ENCODE results near the gene EFR3B.
"Not testable (repeated sequence)": the region's sequence is repeated elsewhere in the genome, so short reads cannot be mapped to it uniquely, and the experiment has no call there.

EFR3B gene

DNA sequence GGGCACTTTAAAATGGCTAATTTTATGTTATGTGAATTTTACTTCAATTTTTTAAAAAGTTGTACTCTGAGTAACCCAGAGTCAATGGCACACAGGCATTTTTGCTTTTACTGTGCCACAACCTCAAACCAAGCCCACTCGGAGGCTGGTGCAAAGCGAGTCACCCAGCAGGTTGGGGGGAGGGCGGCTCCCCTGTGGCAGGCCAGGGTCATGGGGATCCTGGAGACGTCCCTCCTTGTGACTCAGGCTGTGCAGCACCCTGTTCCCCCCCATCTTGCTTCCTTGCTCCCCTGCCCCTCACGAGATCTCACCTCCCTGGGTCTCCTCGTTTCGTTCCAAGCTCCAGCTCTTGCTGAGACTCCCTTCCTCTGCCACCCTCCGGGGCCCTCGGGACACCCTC, 67.9 kb downstream of the EFR3B start:
- no peak for DNase-seq

DNA sequence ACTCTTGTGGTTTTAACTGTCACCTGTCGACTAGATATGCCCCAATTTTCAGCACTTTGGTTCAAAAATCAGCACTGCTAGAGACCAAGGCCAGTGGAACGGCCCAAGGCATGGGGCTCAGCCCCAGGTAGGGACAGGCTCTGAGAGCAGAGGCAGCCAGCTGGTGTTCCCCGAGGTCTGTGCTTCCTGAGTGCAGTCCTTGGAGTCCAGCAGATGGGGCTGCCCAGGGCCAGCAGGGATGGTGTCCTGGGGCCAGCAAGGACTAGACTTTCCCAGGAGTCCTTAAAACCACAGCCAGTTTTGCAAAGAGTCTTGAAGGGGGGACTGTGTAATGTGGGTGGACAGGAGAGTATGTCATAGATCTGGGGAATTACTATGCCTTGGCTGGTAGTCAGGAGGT, 70.2 kb downstream of the EFR3B start:
- DNase-seq = no peak

- DNase-seq = no peak
Observed at GRCh38 chr2:25115249-25115883, 73.5 kb downstream of the EFR3B start.

GRCh38 chr2:25115902-25116301, 74.0 kb downstream of the EFR3B start:
- no peak for DNase-seq

- no peak for DNase-seq
Observed at GRCh38 chr2:25116956-25117355, 75.1 kb downstream of the EFR3B start.

DNA sequence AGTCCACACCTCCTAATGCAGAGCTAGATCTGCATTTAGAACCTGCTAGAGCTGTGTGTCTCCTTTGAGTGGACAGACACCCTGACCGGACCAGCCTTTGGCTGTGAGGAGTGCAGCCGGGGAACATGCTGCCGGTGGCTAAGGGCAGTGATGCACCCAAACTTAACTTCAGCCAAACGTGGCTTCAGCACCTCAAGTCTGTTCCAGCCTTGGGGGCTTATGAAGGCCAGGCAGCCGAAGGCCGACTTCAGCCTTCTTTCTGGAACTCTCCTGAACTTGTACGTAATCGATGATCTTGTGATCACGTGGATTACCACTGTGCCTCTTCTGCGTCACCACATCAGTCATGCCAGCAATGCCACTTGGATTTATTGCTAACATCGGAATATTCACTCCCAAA, 77.4 kb downstream of the EFR3B start:
- no peak for DNase-seq

DNA sequence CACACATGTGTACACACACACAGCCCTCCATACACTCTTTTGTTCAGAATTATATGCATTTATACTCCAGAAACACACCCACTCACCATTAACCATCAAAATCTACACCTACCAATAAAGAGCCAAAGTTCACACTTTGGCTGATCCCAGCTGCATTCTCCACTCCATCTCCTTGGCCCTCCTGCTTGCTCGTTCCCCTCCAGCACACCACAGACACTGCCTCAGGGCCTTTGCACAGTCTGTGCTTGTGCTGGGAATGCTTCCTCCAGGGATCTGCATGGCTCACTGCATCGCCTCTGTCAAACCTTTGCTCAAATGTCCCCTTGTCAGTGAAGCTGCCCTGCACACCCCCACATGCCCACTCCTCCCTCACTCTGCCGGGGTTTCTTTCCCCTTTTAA, 80.5 kb downstream of the EFR3B start:
- no peak for DNase-seq

- no peak for DNase-seq
Observed at GRCh38 chr2:25123682-25124081, 81.8 kb downstream of the EFR3B start.

- no peak for DNase-seq
Observed at GRCh38 chr2:25125189-25125588, 83.3 kb downstream of the EFR3B start.

GRCh38 chr2:25125976-25126375, 84.1 kb downstream of the EFR3B start:
- no peak for DNase-seq

DNA sequence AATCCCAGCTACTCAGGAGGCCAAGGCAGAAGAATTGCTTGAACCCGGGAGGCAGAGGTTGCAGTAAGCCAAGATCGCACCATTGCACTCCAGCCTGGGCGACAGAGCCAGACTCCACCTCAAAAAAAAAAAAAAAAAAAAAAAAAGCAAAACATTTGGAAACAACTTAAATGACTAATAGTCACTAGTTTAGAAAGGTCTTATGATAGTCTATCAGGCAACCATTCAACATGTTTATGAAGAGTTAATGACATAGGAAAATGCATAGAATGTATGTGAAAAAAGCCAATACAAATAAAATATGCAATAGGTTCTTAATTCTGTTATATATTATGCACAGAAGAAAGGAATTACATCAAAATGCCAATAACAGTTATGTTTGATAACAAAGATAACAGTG, 85.2 kb downstream of the EFR3B start:
- not testable (repeated sequence) for DNase-seq

- no peak for DNase-seq
Observed at GRCh38 chr2:25127646-25128045, 85.8 kb downstream of the EFR3B start.

DNA sequence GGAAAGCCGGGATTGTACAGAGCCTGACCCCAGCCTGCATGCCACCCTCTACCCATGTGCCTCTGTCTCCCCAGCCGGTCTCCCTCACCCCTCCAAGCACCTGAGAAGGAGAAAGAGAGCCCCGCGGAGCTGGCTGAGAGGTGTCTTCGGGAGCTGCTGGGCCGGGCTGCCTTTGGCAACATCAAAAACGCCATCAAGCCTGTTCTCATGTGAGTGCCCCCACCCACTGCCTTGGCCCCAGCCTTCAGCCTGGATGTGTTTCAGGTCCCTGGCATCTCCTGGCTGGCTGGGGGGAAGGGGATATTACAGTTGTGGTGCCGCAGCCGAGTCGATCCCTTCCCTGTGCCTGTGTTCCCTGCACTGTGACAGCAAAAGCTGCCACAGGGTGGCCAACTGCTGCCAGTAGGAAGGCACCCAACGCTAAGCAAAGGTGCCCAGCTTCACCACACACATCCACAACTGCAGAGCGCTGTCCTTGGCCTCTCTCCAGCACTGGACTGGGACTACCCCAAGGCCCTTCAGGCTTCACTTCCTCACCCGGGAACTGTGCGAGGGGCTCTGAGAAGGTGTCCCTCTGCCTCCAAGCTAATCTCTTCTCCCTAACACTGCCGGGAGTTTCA, 88.1 kb downstream of the EFR3B start:
- no peak for DNase-seq

DNA sequence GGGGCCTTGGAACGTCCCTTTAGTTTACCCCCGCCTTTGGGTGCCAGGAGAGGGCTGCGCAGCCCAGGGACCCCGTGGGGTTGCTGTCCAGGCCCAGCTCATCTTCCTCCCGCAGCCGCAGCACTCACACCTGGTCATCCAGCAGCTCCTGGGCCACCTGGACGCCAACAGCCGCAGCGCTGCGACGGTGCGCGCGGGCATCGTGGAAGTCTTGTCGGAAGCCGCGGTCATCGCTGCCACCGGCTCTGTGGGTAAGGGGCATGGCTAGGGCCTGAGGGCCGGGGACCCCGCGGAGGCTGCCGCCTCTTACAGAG, 89.3 kb downstream of the EFR3B start:
- no peak for DNase-seq

GRCh38 chr2:25131567-25132298, 89.9 kb downstream of the EFR3B start:
- no peak for DNase-seq

DNA sequence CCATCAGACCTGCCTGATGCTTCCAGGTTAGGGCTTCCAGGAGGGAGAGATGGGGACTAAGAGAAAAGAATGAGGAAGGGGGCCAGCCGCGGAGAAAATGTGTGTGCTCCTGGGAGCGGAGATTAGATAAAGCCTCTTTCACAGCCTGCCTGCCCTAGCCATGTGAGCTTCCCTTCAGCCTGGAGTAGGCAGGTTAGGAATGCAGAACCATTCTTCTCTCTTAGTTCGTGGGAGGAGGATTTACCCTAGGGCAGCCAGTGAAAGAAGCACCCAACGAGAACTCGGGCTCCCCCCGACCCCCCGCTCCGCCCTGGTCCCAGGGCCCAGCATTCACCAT, 90.4 kb downstream of the EFR3B start:
- no peak for DNase-seq

GRCh38 chr2:25132693-25133092, 90.8 kb downstream of the EFR3B start:
- no peak for DNase-seq

GRCh38 chr2:25140535-25140934, 98.7 kb downstream of the EFR3B start:
- DNase-seq = not testable (repeated sequence)

DNA sequence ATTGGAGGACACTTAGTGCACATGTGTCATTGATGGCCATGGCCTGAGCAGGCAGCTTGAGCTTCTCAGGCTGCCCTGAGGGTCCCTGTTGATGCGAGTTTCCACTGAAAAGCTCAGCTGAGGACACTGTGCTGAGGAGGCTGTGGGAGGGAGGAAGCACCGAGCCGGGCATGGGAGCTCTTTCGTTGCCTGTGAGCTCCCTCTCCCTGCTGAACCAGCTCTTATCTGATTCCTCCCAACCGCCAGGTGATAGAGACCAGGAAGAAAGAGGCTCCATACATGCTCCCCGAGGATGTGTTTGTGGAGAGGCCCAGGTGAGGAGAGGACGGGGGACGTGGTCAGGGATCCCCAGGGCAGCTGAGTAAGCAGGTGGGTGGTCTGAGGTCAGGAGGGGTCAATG, 99.2 kb downstream of the EFR3B start:
- no peak for DNase-seq

DNA sequence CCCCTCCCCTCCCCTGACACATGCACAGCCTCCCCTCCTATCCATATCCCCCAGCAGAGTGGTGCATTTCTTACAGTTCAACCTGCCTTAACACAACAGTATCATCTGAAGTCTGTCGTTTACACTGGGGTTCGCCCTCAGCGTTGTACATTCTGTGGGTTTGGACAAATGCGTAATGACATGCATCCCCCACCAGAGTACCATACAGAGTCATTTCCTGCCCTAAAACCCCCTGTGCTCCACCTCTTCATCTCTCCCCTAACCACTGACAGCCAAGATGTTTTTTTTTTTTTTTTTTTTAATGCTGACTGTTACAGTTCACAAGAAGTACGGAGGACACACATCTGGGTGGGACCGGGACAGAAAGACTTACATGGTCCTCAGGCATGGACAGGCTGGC, 103.9 kb downstream of the EFR3B start:
- no peak for DNase-seq

DNA sequence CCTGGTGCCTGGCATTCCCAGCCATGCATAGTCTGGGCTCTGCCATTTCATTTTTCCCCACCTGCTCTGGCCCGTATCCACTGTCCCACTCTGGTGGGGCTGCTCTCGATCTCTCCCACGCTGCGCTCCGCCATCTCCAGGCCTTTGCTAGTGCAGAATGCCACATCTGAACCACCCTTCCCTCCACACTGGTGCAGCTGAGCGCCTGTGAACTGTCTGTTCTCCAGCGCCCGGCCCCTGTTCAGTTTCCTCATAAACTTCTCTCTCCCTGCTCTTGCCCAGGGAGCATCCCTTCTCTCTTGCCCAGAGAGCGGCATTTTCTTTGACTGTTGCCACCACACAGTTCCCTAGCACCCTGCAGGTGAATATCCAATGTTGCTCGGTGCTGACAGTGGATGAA, 105.0 kb downstream of the EFR3B start:
- no peak for DNase-seq

DNA sequence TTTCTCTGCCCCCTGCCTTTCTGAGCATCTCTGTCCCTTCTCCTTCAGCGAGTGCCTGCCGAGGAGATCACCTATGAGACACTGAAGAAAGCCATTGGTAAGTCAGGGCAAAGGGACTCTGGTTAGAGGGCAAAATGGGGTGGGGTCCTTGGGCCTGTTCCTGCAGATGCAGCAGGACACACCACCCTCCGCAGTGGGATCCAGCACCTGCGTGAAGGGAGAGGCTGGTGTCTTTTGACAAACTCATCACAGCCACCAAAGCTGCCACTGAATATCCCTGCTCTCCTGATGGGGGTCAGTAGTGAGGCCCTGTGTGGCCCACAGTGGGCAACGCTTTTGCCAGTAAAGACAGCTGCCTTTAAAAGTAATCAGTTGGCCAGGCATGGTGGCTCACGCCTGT, 107.8 kb downstream of the EFR3B start:
- DNase-seq = no peak

- DNase-seq = not testable (repeated sequence)
Observed at GRCh38 chr2:25150993-25151392, 109.1 kb downstream of the EFR3B start.

GRCh38 chr2:25151718-25152117, 109.8 kb downstream of the EFR3B start:
- no peak for DNase-seq

- DNase-seq = no peak
Observed at GRCh38 chr2:25155401-25155800, 113.5 kb downstream of the EFR3B start.

All from SHP77 (cell line).